HUES48 (cell line): ENCODE data around the gene ARMC9.

Source experiments
- H3K27ac ChIP-seq: one replicate; pipeline ENCODE4 v1.7.0; 2013; ENCODE audit warnings: low read depth, low read length, inconsistent platforms
- H3K27me3 ChIP-seq: 2 replicates; pipeline ENCODE4 v1.6.1; 2013; ENCODE audit warnings: mild to moderate bottlenecking, low read length; ENCODE audit not compliant: control insufficient read depth, insufficient read depth
- H3K36me3 ChIP-seq: 2 replicates; pipeline ENCODE4 v1.6.1; 2013; ENCODE audit warnings: low read length; ENCODE audit not compliant: control insufficient read depth, insufficient read depth
- H3K4me1 ChIP-seq: 2 replicates; pipeline ENCODE4 v1.6.1; 2013; ENCODE audit warnings: mild to moderate bottlenecking, low read length; ENCODE audit not compliant: control insufficient read depth, insufficient read depth
- H3K4me3 ChIP-seq: 2 replicates; pipeline ENCODE4 v1.5.1; 2013; ENCODE audit warnings: mild to moderate bottlenecking, low read depth, low read length
- H3K9ac ChIP-seq: 2 replicates; pipeline ENCODE4 v1.6.1; 2013; ENCODE audit warnings: mild to moderate bottlenecking, low read depth, low read length, moderate library complexity
- H3K9me3 ChIP-seq: 2 replicates; pipeline ENCODE4 v1.6.1; 2013; ENCODE audit warnings: low read length; ENCODE audit not compliant: control insufficient read depth, insufficient read depth

ARMC9 gene

GRCh38 chr2:231415029-231415428, 216.6 kb downstream of the ARMC9 start:
- no peak overlapping the region for H3K27ac ChIP-seq
- peaks cover under 1% of the 10 kb centered on the region for H3K9me3 ChIP-seq
- H3K27me3 ChIP-seq = no peaks in the 10 kb centered on the region
- H3K36me3 ChIP-seq = no peaks in the 10 kb centered on the region
- no peak overlapping the region for H3K4me3 ChIP-seq
- H3K4me1 ChIP-seq = peaks cover 31% of the 10 kb centered on the region
- H3K9ac ChIP-seq = no peak overlapping the region

- Histone ChIP-seq H3K36me3 (no peaks in the 10 kb centered on the region), H3K4me3 (no peak overlapping the region), H3K27ac (no peak overlapping the region), H3K27me3 (no peaks in the 10 kb centered on the region), H3K9ac (no peak overlapping the region), H3K9me3 (no peaks in the 10 kb centered on the region), H3K4me1 (peaks cover 5% of the 10 kb centered on the region)
Measured at GRCh38 chr2:231418820-231419640, 220.6 kb downstream of the ARMC9 start.

- H3K4me1 ChIP-seq = peaks cover 5% of the 10 kb centered on the region; the same call in 1 of the 2 replicates
- H3K27ac ChIP-seq = no peak overlapping the region
- H3K9ac ChIP-seq = no peak overlapping the region
- H3K9me3 ChIP-seq = no peaks in the 10 kb centered on the region
- H3K4me3 ChIP-seq = no peak overlapping the region
- H3K36me3 ChIP-seq = no peaks in the 10 kb centered on the region
- no peaks in the 10 kb centered on the region for H3K27me3 ChIP-seq
Measured at GRCh38 chr2:231421051-231421580, 222.7 kb downstream of the ARMC9 start.

- Histone ChIP-seq H3K9ac (no peak overlapping the region), H3K27me3 (no peaks in the 10 kb centered on the region), H3K27ac (no peak overlapping the region), H3K36me3 (no peaks in the 10 kb centered on the region), H3K4me1 (peaks cover 5% of the 10 kb centered on the region; the same call in 1 of the 2 replicates), H3K4me3 (no peak overlapping the region), H3K9me3 (no peaks in the 10 kb centered on the region)
Measured at GRCh38 chr2:231422056-231422455, 223.6 kb downstream of the ARMC9 start.

GRCh38 chr2:231423176-231423575, 224.7 kb downstream of the ARMC9 start:
- no peak overlapping the region for H3K27ac ChIP-seq
- H3K4me1 ChIP-seq = peaks cover 5% of the 10 kb centered on the region; the same call in 1 of the 2 replicates
- H3K36me3 ChIP-seq = no peaks in the 10 kb centered on the region
- no peak overlapping the region for H3K4me3 ChIP-seq
- H3K9ac ChIP-seq = no peak overlapping the region
- H3K9me3 ChIP-seq = no peaks in the 10 kb centered on the region
- H3K27me3 ChIP-seq = no peaks in the 10 kb centered on the region
